Measurements from ENCODE around the gene BRCA1.

The BRCA1 gene

DNA sequence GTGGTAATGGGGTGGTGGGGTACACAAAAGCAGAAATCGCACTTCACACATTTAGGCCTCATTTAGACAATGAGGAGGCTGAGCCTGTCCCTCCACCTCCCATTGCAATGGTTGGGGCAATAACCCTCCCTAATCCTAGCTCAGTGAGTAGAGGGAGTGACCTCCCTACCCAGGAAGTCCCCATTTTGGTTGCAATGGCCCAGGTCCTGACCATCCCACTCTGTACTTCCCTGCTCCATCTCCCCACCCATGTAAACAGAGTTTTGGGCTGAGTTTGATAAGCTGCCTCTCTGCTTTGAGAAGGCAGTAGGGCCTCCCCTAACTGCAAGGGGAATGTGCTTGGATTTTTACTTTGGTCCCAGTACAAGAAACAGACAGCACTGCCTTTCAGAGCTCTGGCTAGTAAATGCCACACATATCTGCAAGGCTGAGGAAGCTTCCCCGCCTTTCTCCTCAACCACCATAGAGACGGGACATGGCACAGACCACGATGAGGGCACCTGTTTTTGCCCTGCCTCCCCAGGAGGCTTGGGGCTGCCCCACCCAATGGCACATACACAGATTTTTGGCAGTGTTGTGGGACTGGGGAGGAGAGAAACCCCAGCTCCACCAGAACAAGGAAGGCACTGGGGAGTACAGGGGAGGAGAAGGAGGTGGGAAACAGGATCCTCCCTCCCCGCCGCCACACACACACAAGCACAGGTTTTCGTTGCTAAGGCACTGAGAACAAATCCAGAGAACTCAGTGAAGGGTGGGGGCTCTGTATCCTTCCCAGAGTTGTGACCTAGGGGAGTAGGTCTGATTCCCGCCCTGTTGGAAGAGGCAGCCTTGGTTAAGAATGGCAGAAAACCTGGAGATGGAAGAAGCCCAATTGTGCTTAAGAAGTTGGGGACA, 110.3 kb downstream of the BRCA1 start:
- DNase-seq (ENCODE audit: low read depth): no peak
- no peak overlapping the region for H3K4me3 ChIP-seq (ENCODE audit: low read depth, low read length)
- no peak for TF ChIP-seq CTCF (IDR thresholded peaks at IDR 0.05; ENCODE audit: insufficient read depth, low read depth, low read length, missing control alignments)

DNA sequence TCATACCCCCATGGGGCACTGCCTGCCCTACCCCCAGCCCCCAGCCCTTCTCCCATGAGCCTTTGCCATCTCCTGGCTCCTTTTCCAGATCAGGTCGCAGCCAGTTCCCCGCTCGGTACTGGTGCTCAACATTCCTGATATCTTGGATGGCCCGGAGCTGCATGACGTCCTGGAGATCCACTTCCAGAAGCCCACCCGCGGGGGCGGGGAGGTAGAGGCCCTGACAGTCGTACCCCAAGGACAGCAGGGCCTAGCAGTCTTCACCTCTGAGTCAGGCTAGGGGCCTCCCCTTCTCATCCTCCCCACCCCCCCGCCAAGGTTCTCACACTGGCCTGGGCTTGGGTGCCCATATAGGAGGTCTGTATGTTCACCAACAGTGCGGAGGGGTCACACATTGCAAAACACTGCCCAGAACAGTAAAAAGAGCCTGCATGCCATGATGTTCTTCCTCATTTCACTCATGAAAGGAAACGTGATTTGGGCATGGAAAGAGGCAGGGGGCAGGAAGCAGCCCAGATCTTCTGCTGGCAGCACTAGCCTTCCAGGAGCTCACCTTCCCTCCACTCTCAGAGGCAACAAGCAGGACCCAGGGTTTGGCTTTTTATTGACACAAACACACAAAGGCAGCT, 111.0 kb downstream of the BRCA1 start:
- no peak for DNase-seq (ENCODE audit: low read depth)
- H3K4me3 ChIP-seq (ENCODE audit: low read depth, low read length): no peak overlapping the region

GRCh38 chr17:43013296-43013695, 111.9 kb downstream of the BRCA1 start:
- no peak overlapping the region for H3K4me3 ChIP-seq (ENCODE audit: low read depth, low read length)
- TF ChIP-seq CTCF (IDR thresholded peaks at IDR 0.05; ENCODE audit: insufficient read depth, low read depth, low read length, missing control alignments): no peak
- DNase-seq (ENCODE audit: low read depth): no peak

More for the DNA sequence above, 111.0 kb downstream of the BRCA1 start:
- no peak for TF ChIP-seq CTCF (IDR thresholded peaks at IDR 0.05; ENCODE audit: insufficient read depth, low read depth, low read length, missing control alignments)

- no peak for DNase-seq (ENCODE audit: low read depth)
- no peak for TF ChIP-seq CTCF (IDR thresholded peaks at IDR 0.05; ENCODE audit: insufficient read depth, low read depth, low read length, missing control alignments)
- H3K4me3 ChIP-seq (ENCODE audit: low read depth, low read length): no peak overlapping the region
These were observed 113.3 kb downstream of the BRCA1 start for GRCh38 chr17:43011728-43012472.

DNA sequence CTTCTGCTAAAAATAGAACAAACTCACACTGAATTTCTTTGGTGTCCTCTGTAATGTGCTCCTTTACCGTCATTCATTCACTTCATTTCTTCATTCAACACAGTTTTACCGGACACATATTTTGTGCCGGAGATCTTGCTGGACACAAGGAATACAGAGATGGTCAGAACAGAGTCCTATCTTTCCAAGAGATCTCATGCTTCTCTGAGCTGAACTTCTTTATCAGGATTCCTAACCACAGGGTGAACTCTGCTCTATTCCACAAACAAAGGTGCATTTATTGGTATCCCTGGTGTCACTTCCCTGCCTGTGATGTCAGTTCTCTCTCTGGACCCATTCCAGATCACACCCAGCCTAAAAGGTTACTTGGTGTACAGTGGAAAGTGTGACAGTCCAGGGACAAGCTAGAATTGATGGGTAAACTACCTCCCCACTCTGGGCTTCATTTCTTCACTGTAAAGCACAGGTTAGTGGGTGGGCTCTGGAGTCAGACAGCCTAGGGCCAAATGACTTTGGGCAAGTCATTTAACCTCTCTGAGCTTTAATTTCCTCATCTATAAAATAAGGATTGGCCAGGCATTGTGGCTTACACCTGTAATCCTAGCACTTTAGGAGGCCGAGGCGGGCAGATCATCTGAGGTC, 114.4 kb downstream of the BRCA1 start:
- DNase-seq (ENCODE audit: low read depth): no peak
- no peak overlapping the region for H3K4me3 ChIP-seq (ENCODE audit: low read depth, low read length)
- no peak for TF ChIP-seq CTCF (IDR thresholded peaks at IDR 0.05; ENCODE audit: insufficient read depth, low read depth, low read length, missing control alignments)
